ENCODE data around the gene AIFM3.
"Not testable (repeated sequence)": the region's sequence is repeated elsewhere in the genome, so short reads cannot be mapped to it uniquely, and the experiment has no call there.

Gene AIFM3

GRCh38 chr22:20942203-20942902 lies 24.7 kb upstream of the AIFM3 start:
- not testable (repeated sequence) for DNase-seq

- no peak for DNase-seq
These were observed 23.7 kb upstream of the AIFM3 start for GRCh38 chr22:20943104-20943933.

GRCh38 chr22:20944042-20944441 lies 23.0 kb upstream of the AIFM3 start:
- no peak for DNase-seq

GRCh38 chr22:20945578-20945934 lies 21.5 kb upstream of the AIFM3 start:
- no peak for DNase-seq

- no peak for DNase-seq
These were observed 20.7 kb upstream of the AIFM3 start for GRCh38 chr22:20946080-20946986.

- no peak for DNase-seq
These were observed 20.1 kb upstream of the AIFM3 start for GRCh38 chr22:20946991-20947390.

- no peak for DNase-seq
These were observed 18.6 kb upstream of the AIFM3 start for GRCh38 chr22:20948450-20948849.

- no peak for DNase-seq
These were observed 18.1 kb upstream of the AIFM3 start for GRCh38 chr22:20948989-20949388.

GRCh38 chr22:20949698-20950183 lies 17.3 kb upstream of the AIFM3 start:
- DNase-seq = no peak

- DNase-seq = no peak
These were observed 15.7 kb upstream of the AIFM3 start for GRCh38 chr22:20951151-20951931.

- no peak for DNase-seq
These were observed 15.1 kb upstream of the AIFM3 start for GRCh38 chr22:20951932-20952380.

- DNase-seq = no peak
These were observed 14.3 kb upstream of the AIFM3 start for GRCh38 chr22:20952544-20953341.

- no peak for DNase-seq
These were observed 13.8 kb upstream of the AIFM3 start for GRCh38 chr22:20953342-20953608.

GRCh38 chr22:20953668-20954500 lies 13.2 kb upstream of the AIFM3 start:
- no peak for DNase-seq

- DNase-seq = no peak
These were observed 11.5 kb upstream of the AIFM3 start for GRCh38 chr22:20955548-20955947.

- DNase-seq = no peak
These were observed 10.6 kb upstream of the AIFM3 start for GRCh38 chr22:20956258-20957101.

GRCh38 chr22:20957102-20957682 lies 9.9 kb upstream of the AIFM3 start:
- DNase-seq = no peak

GRCh38 chr22:20957683-20958431 lies 9.2 kb upstream of the AIFM3 start:
- DNase-seq = no peak
